ENCODE results near the gene PTPRZ1. TPM values are rescaled to one million over a fixed set of nuclear protein-coding genes. Genes with fewer than 3 reads are reported as not detected.

The PTPRZ1 gene
- total RNA-seq, 4 donors from 2014 or later: 0.16 TPM; not detected in 3

DNA sequence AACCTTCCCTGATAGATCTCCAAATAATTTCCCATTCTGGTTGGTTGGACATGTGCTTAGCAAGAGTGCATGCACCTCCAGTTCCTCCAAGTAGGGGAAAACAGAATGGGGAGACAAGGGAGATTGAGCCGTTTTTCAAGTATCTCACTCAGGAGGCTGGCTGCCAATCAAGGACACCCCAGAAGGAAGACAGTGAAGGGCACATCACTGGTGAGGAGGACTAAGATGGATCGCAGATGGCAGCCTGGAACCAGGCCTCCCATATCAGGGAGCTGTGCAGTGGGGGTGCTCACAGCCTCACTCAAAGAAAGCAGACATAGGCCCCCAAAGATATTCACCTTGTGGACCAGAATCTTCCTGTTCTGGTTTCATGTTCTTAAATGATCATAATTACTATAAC lies 31.2 kb downstream of the PTPRZ1 start:
- Histone ChIP-seq H3K4me3 (no peak overlapping the region), H3K4me1 (no peaks in the 10 kb centered on the region), H3K9me3 (no peaks in the 10 kb centered on the region), H3K27me3 (no peaks in the 10 kb centered on the region), H3K27ac (no peak overlapping the region), H3K36me3 (no peaks in the 10 kb centered on the region)
- ATAC-seq (no peak), DNase-seq (no peak)
- TF ChIP-seq, protein P1, sequence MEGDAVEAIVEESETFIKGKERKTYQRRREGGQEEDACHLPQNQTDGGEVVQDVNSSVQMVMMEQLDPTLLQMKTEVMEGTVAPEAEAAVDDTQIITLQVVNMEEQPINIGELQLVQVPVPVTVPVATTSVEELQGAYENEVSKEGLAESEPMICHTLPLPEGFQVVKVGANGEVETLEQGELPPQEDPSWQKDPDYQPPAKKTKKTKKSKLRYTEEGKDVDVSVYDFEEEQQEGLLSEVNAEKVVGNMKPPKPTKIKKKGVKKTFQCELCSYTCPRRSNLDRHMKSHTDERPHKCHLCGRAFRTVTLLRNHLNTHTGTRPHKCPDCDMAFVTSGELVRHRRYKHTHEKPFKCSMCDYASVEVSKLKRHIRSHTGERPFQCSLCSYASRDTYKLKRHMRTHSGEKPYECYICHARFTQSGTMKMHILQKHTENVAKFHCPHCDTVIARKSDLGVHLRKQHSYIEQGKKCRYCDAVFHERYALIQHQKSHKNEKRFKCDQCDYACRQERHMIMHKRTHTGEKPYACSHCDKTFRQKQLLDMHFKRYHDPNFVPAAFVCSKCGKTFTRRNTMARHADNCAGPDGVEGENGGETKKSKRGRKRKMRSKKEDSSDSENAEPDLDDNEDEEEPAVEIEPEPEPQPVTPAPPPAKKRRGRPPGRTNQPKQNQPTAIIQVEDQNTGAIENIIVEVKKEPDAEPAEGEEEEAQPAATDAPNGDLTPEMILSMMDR (IDR thresholded peaks at IDR 0.05 in 4 of 5, conservative IDR thresholded peaks at IDR 0.05 in 1 of 5): no peak
- TF ChIP-seq POLR2A (IDR thresholded peaks at IDR 0.05): no peak
- in situ Hi-C loops (cut with MboI; ENCODE audit: low sequenced_read_pairs in 4 of 4) (no loop called here), intact Hi-C loops (cut with DNase I; ENCODE audit: low total_unique reads) (no loop called here)

DNA sequence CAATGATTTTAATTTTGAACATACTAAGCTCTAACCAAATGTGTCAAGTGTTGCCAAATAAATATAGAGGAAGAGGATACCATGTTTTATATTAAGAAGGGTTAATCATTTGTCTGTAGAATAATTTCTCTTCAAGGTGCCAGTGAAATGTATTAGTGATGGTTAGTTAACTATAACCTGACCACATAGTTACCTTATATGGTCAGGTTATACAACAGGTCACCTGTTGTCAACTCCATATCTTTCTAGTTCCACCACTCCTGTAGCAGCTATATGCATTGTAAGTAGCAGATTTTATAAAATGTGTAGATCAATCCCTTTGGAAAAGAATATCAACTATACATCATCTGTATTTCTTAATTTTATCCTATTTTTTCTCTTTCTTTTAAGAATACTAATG lies 35.1 kb downstream of the PTPRZ1 start:
- H3K4me3 ChIP-seq: no peak overlapping the region
- no peak for DNase-seq
- no peaks in the 10 kb centered on the region for H3K4me1 ChIP-seq
- in situ Hi-C loops (cut with MboI; ENCODE audit: low sequenced_read_pairs in 4 of 4): no loop called here
- no peaks in the 10 kb centered on the region for H3K36me3 ChIP-seq
- no peak overlapping the region for H3K27ac ChIP-seq
- no peak for ATAC-seq
- no peaks in the 10 kb centered on the region for H3K9me3 ChIP-seq
- no peaks in the 10 kb centered on the region for H3K27me3 ChIP-seq
- intact Hi-C loops (cut with DNase I; ENCODE audit: low total_unique reads): no loop called here
- TF ChIP-seq, protein P1 (IDR thresholded peaks at IDR 0.05 in 4 of 5, conservative IDR thresholded peaks at IDR 0.05 in 1 of 5): no peak
- no peak for TF ChIP-seq POLR2A (IDR thresholded peaks at IDR 0.05)

DNA sequence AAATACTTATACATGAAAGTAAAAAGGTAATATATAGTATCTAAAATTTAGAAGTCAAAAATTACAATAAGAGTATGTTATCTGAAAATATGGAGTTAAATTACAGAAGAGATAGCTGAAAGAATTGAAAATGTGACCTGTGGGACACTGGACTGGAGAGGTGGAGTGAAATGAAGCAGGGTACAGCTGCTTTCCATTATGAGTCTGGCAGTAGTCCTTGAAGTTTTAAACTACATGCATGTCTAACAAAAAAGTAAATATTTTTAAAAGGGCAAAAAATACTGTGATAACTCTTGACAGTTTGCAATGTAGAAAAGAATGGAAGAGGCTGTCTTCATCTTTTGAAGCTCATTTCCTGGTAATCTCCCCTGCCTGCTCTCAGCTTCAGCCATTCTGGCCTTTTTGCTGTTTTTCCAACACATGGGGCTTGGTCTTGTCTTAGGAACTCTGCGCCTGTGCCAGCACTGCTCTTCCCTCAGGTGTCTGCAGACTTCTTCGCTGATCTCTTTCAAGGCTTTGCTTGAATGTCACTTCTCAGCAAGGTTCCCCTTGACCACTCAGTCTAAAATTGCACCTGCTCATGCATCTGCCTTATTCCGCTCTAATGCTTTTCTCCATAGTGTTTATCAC lies 36.9 kb downstream of the PTPRZ1 start:
- Histone ChIP-seq H3K27me3 (no peaks in the 10 kb centered on the region), H3K36me3 (no peaks in the 10 kb centered on the region), H3K4me1 (no peaks in the 10 kb centered on the region), H3K27ac (no peak overlapping the region), H3K9me3 (no peaks in the 10 kb centered on the region), H3K4me3 (no peak overlapping the region)
- intact Hi-C loops (cut with DNase I; ENCODE audit: low total_unique reads) (no loop called here), in situ Hi-C loops (cut with MboI; ENCODE audit: low sequenced_read_pairs in 4 of 4) (no loop called here)
- TF ChIP-seq POLR2A (IDR thresholded peaks at IDR 0.05): no peak
- TF ChIP-seq, protein P1 (IDR thresholded peaks at IDR 0.05 in 4 of 5, conservative IDR thresholded peaks at IDR 0.05 in 1 of 5): no peak
- no peak for DNase-seq
- ATAC-seq: no peak

DNA sequence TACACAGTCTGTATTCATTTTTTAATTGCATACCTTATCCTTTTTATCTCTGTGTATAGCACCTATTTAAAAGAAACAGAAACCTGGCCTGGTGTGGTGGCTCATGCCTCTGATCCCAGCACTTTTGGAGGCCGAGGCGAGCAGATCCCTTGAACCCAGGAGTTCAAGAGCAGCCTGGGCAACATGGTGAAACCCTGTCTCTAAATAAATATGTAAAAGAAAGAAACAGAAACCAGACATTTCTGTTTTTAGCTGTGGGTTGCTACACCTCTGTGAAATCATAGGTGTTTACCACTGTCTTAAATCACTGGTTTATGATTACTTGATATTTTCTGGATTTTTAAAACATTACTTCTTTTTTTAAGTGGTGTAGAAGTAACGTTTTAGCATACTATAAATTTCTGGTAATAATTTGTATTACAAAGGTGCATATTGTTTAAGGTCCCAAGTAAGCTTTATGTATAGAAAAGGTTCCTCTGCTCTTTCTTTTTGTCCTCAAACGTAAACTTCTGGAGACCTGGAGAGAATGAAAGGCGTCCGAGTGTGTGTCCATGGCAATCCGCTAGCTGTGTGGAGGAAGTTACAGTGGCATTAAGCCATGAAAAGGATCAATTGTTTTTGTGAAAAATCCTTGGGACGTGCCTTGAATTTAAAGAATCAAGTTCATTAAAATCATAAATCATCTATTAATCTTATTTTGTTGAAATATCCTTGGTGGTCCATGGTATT lies 41.1 kb downstream of the PTPRZ1 start:
- in situ Hi-C loops (cut with MboI; ENCODE audit: low sequenced_read_pairs in 4 of 4) (no loop called here), intact Hi-C loops (cut with DNase I; ENCODE audit: low total_unique reads) (no loop called here)
- Histone ChIP-seq H3K4me1 (no peaks in the 10 kb centered on the region), H3K9me3 (no peaks in the 10 kb centered on the region), H3K4me3 (no peak overlapping the region), H3K36me3 (no peaks in the 10 kb centered on the region), H3K27me3 (no peaks in the 10 kb centered on the region), H3K27ac (no peak overlapping the region)
- no peak for TF ChIP-seq POLR2A (IDR thresholded peaks at IDR 0.05)
- TF ChIP-seq, protein P1 (IDR thresholded peaks at IDR 0.05 in 4 of 5, conservative IDR thresholded peaks at IDR 0.05 in 1 of 5): no peak
- no peak for ATAC-seq
- no peak for DNase-seq
